Measurements from ENCODE around the gene SPRR3. TPM values are rescaled to one million over a fixed set of nuclear protein-coding genes. Genes with fewer than 3 reads are reported as not detected.

Gene SPRR3
- total RNA-seq, 4 donors from 2014 or later: not detected

DNA sequence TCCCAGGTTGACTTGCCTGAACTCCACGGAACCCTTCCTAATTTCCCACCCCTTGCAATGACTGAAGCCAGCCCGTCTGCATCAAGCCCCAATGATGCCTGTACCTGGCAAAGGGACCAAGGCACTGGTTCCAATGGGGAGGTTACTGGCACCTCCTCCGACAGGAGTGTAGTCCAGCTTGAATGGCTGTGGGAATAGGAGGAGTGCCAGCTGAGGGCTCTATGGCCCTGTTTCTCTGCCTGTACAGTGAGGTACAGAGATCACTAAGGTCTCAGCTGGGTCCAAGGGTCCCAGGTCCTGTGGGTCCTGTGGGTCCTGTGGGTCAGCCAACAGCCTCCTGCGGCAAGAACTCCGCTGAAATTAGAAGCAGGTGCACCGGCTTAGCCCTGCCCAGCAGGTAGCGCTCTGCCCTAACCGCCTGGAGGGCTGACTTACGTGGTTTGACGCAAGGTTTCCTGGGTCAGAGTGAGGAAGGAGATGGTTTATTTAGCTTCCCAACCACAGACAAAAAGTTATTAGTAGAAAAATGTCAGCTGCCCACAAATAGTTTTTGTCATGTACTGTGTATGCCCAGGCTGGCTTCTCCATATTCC, 41.0 kb upstream of the SPRR3 start:
- no peak for DNase-seq (ENCODE audit: low spot score in 2 of 2)
- H3K9me3 ChIP-seq: no peaks in the 10 kb centered on the region
- H3K27ac ChIP-seq: no peak overlapping the region
- 68% methylated on average over 4 of the region's 10 CpGs for WGBS
- H3K4me1 ChIP-seq: no peaks in the 10 kb centered on the region
- no peaks in the 10 kb centered on the region for H3K27me3 ChIP-seq
- H3K36me3 ChIP-seq: no peaks in the 10 kb centered on the region
- TF ChIP-seq, protein P1, sequence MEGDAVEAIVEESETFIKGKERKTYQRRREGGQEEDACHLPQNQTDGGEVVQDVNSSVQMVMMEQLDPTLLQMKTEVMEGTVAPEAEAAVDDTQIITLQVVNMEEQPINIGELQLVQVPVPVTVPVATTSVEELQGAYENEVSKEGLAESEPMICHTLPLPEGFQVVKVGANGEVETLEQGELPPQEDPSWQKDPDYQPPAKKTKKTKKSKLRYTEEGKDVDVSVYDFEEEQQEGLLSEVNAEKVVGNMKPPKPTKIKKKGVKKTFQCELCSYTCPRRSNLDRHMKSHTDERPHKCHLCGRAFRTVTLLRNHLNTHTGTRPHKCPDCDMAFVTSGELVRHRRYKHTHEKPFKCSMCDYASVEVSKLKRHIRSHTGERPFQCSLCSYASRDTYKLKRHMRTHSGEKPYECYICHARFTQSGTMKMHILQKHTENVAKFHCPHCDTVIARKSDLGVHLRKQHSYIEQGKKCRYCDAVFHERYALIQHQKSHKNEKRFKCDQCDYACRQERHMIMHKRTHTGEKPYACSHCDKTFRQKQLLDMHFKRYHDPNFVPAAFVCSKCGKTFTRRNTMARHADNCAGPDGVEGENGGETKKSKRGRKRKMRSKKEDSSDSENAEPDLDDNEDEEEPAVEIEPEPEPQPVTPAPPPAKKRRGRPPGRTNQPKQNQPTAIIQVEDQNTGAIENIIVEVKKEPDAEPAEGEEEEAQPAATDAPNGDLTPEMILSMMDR (IDR thresholded peaks at IDR 0.05): no peak
- TF ChIP-seq EP300 (IDR thresholded peaks at IDR 0.05): no peak
- no peak for TF ChIP-seq POLR2AphosphoS5 (IDR thresholded peaks at IDR 0.05)
- TF ChIP-seq POLR2A (IDR thresholded peaks at IDR 0.05): no peak
- H3K4me3 ChIP-seq: no peak overlapping the region

DNA sequence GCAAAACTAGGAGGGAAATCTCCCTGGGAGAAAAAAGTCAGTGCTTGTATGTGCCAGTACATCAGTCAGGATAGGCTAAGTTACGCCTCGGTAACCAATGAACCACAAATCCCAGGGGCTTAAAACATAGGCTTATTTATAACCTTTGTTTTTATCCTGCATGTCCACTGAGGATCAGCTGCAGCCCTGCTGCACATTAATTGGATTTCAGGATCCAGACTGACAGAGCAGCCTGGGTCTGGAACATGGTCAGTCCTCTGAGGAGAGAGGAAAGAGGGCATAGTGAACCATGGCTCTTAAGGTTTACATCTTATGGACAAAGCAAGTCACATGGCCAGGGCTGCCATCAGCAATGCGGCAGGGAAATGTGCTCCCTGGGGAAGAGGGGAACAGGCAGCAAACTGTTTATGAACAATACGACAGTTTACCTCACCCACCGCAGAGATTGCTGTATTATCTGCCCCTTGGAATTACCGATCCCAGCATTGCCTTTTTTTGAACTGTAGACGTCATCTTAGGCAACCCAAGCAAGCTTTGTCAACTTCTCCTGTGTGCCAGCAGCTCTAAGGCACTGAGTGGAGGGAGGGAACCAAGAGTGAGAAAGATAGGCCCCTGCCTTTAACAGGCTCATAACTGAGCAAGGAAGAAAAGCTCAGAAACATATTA, 40.2 kb upstream of the SPRR3 start:
- no peaks in the 10 kb centered on the region for H3K36me3 ChIP-seq
- H3K27ac ChIP-seq: no peak overlapping the region
- no peak for TF ChIP-seq EP300 (IDR thresholded peaks at IDR 0.05)
- no peak for TF ChIP-seq POLR2A (IDR thresholded peaks at IDR 0.05)
- TF ChIP-seq POLR2AphosphoS5 (IDR thresholded peaks at IDR 0.05): no peak
- TF ChIP-seq, protein P1 (IDR thresholded peaks at IDR 0.05): no peak
- no peaks in the 10 kb centered on the region for H3K27me3 ChIP-seq
- DNase-seq (ENCODE audit: low spot score in 2 of 2): no peak
- H3K4me3 ChIP-seq: no peak overlapping the region
- H3K4me1 ChIP-seq: no peaks in the 10 kb centered on the region
- no peaks in the 10 kb centered on the region for H3K9me3 ChIP-seq
- WGBS: 86% methylated on average over 7 of the region's 7 CpGs

GRCh38 chr1:152962876-152963415, 38.6 kb upstream of the SPRR3 start:
- Histone ChIP-seq H3K27me3 (no peaks in the 10 kb centered on the region), H3K9me3 (no peaks in the 10 kb centered on the region), H3K4me3 (no peak overlapping the region), H3K36me3 (no peaks in the 10 kb centered on the region), H3K27ac (no peak overlapping the region), H3K4me1 (peaks cover 5% of the 10 kb centered on the region)
- 63% methylated on average over 2 of the region's 2 CpGs for WGBS
- no peak for DNase-seq (ENCODE audit: low spot score in 2 of 2)
- TF ChIP-seq POLR2A (IDR thresholded peaks at IDR 0.05): no peak
- no peak for TF ChIP-seq EP300 (IDR thresholded peaks at IDR 0.05)
- no peak for TF ChIP-seq POLR2AphosphoS5 (IDR thresholded peaks at IDR 0.05)
- TF ChIP-seq, protein P1 (IDR thresholded peaks at IDR 0.05): no peak

DNA sequence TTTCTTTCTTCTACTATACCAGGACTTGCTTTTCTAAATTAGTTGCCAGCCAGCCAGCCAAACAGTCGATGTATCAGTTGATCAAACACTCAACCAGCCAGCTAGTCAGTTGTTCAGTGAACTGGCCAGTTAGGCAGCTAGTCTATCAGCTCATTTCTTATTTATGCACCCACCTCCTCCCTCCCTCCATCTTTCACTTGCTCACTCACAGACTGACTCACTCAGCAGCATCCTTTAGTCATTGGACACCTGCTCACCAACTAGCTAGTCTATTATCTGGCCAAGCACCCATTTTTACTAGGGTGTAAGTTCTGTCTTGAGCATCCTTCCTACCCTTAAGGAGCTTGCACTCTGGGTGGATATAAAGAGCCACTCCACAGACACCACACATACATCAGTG, 37.0 kb upstream of the SPRR3 start:
- WGBS: 71% methylated on average over 1 of the region's 1 CpG
- DNase-seq (ENCODE audit: low spot score in 2 of 2): no peak
- no peaks in the 10 kb centered on the region for H3K36me3 ChIP-seq
- H3K4me1 ChIP-seq: peaks cover 5% of the 10 kb centered on the region
- TF ChIP-seq, protein P1 (IDR thresholded peaks at IDR 0.05): no peak
- no peak for TF ChIP-seq POLR2AphosphoS5 (IDR thresholded peaks at IDR 0.05)
- no peak for TF ChIP-seq POLR2A (IDR thresholded peaks at IDR 0.05)
- no peak for TF ChIP-seq EP300 (IDR thresholded peaks at IDR 0.05)
- H3K9me3 ChIP-seq: no peaks in the 10 kb centered on the region
- H3K4me3 ChIP-seq: no peak overlapping the region
- H3K27me3 ChIP-seq: no peaks in the 10 kb centered on the region
- no peak overlapping the region for H3K27ac ChIP-seq

DNA sequence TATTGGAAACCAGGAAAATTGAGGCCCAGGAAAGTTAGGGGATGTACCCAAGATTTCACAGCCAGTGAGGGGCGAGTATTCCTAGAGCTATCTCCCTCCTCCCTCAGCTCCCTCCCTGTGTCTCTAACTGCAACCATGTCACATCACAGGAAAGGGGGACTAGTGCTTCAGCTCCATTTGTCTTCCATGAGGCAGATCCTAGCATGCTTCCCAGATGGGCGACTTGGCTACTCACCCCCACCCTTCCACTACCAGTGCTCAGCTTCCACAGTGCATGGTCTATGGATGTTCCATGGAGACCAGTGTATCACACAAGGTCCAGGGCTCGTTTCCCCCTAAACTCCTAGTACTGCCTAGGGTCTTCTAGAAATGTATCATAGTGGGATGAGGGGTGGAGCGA, 35.7 kb upstream of the SPRR3 start:
- peaks cover 5% of the 10 kb centered on the region for H3K4me1 ChIP-seq
- TF ChIP-seq EP300 (IDR thresholded peaks at IDR 0.05): no peak
- TF ChIP-seq, protein P1 (IDR thresholded peaks at IDR 0.05): no peak
- no peak for TF ChIP-seq POLR2A (IDR thresholded peaks at IDR 0.05)
- no peak for TF ChIP-seq POLR2AphosphoS5 (IDR thresholded peaks at IDR 0.05)
- WGBS: 70% methylated on average over 4 of the region's 4 CpGs
- no peak for DNase-seq (ENCODE audit: low spot score in 2 of 2)
- H3K9me3 ChIP-seq: no peaks in the 10 kb centered on the region
- H3K27me3 ChIP-seq: no peaks in the 10 kb centered on the region
- H3K27ac ChIP-seq: no peak overlapping the region
- no peak overlapping the region for H3K4me3 ChIP-seq
- H3K36me3 ChIP-seq: no peaks in the 10 kb centered on the region
